Gastroesophageal sphincter (tissue), 3 donors: ENCODE data around the gene CATSPERE.

Experiments used
- CTCF ChIP-seq, 4 experiments: fragments of 200-600 bp in 2 of 4; fragments of 450-650 bp in 2 of 4; sonication (generic) in 1 of 4; IDR thresholded peaks; one replicate each; pipeline ENCODE4 v1.5.1; 2017 to 2019; ENCODE audit warnings: antibody characterized with exemption in 4 of 4, mild to moderate bottlenecking in 2 of 4, moderate library complexity in 2 of 4
- EP300 ChIP-seq: sonication (generic); formaldehyde crosslinking; IDR thresholded peaks from one replicate; pipeline ENCODE4 v1.6.1; 2017; ENCODE audit warnings: antibody characterized with exemption, mild to moderate bottlenecking
- POLR2AphosphoS5 ChIP-seq: sonication (generic); formaldehyde crosslinking; IDR thresholded peaks from one replicate; pipeline ENCODE4 v1.6.1; 2017; ENCODE audit warnings: antibody characterized with exemption

GRCh38 chr1:244502630-244503029 lies 41.6 kb downstream of the CATSPERE start:
- no peak for TF ChIP-seq CTCF (IDR thresholded peaks at IDR 0.05)
- no peak for TF ChIP-seq EP300
- TF ChIP-seq POLR2AphosphoS5 = no peak
